ENCODE measurements around the gene CSNK2B.

The CSNK2B gene

GRCh38 chr6:31631209-31631608 lies 34.7 kb upstream of the CSNK2B start:
- H3K27me3 ChIP-seq (ENCODE audit: low read depth) = no peaks in the 10 kb centered on the region
- peaks cover 99% of the 10 kb centered on the region for H3K36me3 ChIP-seq (replicated peaks)
- in situ Hi-C loops (cut with MboI; ENCODE audit: low sequenced_read_pairs) = loop anchor here (25.0 kb wide), 1 partner anchor 1044 kb away; no protein-coding TSS in a partner anchor
- H3K9me3 ChIP-seq = no peaks in the 10 kb centered on the region
- H3K4me3 ChIP-seq = no peak overlapping the region
- no peak for DNase-seq (ENCODE audit: low spot score in 2 of 2)
- no peaks in the 10 kb centered on the region for H3K4me1 ChIP-seq

GRCh38 chr6:31631681-31632278 lies 34.1 kb upstream of the CSNK2B start:
- H3K9me3 ChIP-seq = no peaks in the 10 kb centered on the region
- peaks cover 99% of the 10 kb centered on the region for H3K36me3 ChIP-seq (replicated peaks)
- DNase-seq (ENCODE audit: low spot score in 2 of 2) = no peak
- in situ Hi-C loops (cut with MboI; ENCODE audit: low sequenced_read_pairs) = loop anchor here (25.0 kb wide), 1 partner anchor 1044 kb away; no protein-coding TSS in a partner anchor
- H3K4me1 ChIP-seq = no peaks in the 10 kb centered on the region
- no peaks in the 10 kb centered on the region for H3K27me3 ChIP-seq (ENCODE audit: low read depth)
- H3K4me3 ChIP-seq = no peak overlapping the region

GRCh38 chr6:31632279-31632946 lies 33.5 kb upstream of the CSNK2B start:
- in situ Hi-C loops (cut with MboI; ENCODE audit: low sequenced_read_pairs) = loop anchor here (25.0 kb wide), 1 partner anchor 1045 kb away; no protein-coding TSS in a partner anchor

GRCh38 chr6:31633447-31633846 lies 32.4 kb upstream of the CSNK2B start:
- Histone ChIP-seq H3K4me3 (no peak overlapping the region), H3K4me1 (no peaks in the 10 kb centered on the region), H3K36me3 (replicated peaks) (peaks cover 97% of the 10 kb centered on the region), H3K27me3 (ENCODE audit: low read depth) (no peaks in the 10 kb centered on the region), H3K9me3 (no peaks in the 10 kb centered on the region)
- in situ Hi-C loops (cut with MboI; ENCODE audit: low sequenced_read_pairs) = loop anchor here (25.0 kb wide), 1 partner anchor 1046 kb away; no protein-coding TSS in a partner anchor
- DNase-seq (ENCODE audit: low spot score in 2 of 2) = no peak

More at GRCh38 chr6:31632279-31632946, 33.5 kb upstream of the CSNK2B start:
- Histone ChIP-seq H3K4me3 (no peak overlapping the region), H3K9me3 (no peaks in the 10 kb centered on the region), H3K27me3 (ENCODE audit: low read depth) (no peaks in the 10 kb centered on the region), H3K4me1 (no peaks in the 10 kb centered on the region), H3K36me3 (replicated peaks) (peaks cover 99% of the 10 kb centered on the region)
- no peak for DNase-seq (ENCODE audit: low spot score in 2 of 2)

- Histone ChIP-seq H3K27me3 (ENCODE audit: low read depth) (no peaks in the 10 kb centered on the region), H3K4me1 (no peaks in the 10 kb centered on the region), H3K36me3 (replicated peaks) (peaks cover 94% of the 10 kb centered on the region), H3K9me3 (no peaks in the 10 kb centered on the region), H3K4me3 (no peak overlapping the region)
- DNase-seq (ENCODE audit: low spot score in 2 of 2) = no peak
- in situ Hi-C loops (cut with MboI; ENCODE audit: low sequenced_read_pairs) = loop anchor here (25.0 kb wide), 1 partner anchor 1047 kb away; no protein-coding TSS in a partner anchor
Observed at GRCh38 chr6:31634131-31634530, 31.7 kb upstream of the CSNK2B start.

- no peaks in the 10 kb centered on the region for H3K9me3 ChIP-seq
- no peak for DNase-seq (ENCODE audit: low spot score in 2 of 2)
- no peak overlapping the region for H3K4me3 ChIP-seq
- in situ Hi-C loops (cut with MboI; ENCODE audit: low sequenced_read_pairs) = loop anchor here (25.0 kb wide), 1 partner anchor 1048 kb away; no protein-coding TSS in a partner anchor
- no peaks in the 10 kb centered on the region for H3K27me3 ChIP-seq (ENCODE audit: low read depth)
- peaks cover 95% of the 10 kb centered on the region for H3K36me3 ChIP-seq (replicated peaks)
- no peaks in the 10 kb centered on the region for H3K4me1 ChIP-seq
Observed at GRCh38 chr6:31634969-31635575, 30.8 kb upstream of the CSNK2B start.

GRCh38 chr6:31636698-31637596 lies 28.9 kb upstream of the CSNK2B start:
- Histone ChIP-seq H3K4me3 (no peak overlapping the region), H3K36me3 (replicated peaks) (peaks cover 95% of the 10 kb centered on the region), H3K4me1 (no peaks in the 10 kb centered on the region), H3K27me3 (ENCODE audit: low read depth) (no peaks in the 10 kb centered on the region), H3K9me3 (no peaks in the 10 kb centered on the region)
- in situ Hi-C loops (cut with MboI; ENCODE audit: low sequenced_read_pairs) = loop anchor here (25.0 kb wide), 1 partner anchor 1050 kb away; no protein-coding TSS in a partner anchor
- no peak for DNase-seq (ENCODE audit: low spot score in 2 of 2)

- in situ Hi-C loops (cut with MboI; ENCODE audit: low sequenced_read_pairs) = loop anchor here (25.0 kb wide), 1 partner anchor 1052 kb away; no protein-coding TSS in a partner anchor
- no peaks in the 10 kb centered on the region for H3K9me3 ChIP-seq
- DNase-seq (ENCODE audit: low spot score in 2 of 2) = no peak
- no peak overlapping the region for H3K4me3 ChIP-seq
- H3K36me3 ChIP-seq (replicated peaks) = peaks cover 87% of the 10 kb centered on the region
- no peaks in the 10 kb centered on the region for H3K27me3 ChIP-seq (ENCODE audit: low read depth)
- no peaks in the 10 kb centered on the region for H3K4me1 ChIP-seq
Observed at GRCh38 chr6:31639043-31639442, 26.8 kb upstream of the CSNK2B start.

- H3K4me3 ChIP-seq = no peak overlapping the region
- no peaks in the 10 kb centered on the region for H3K4me1 ChIP-seq
- H3K27me3 ChIP-seq (ENCODE audit: low read depth) = no peaks in the 10 kb centered on the region
- peaks cover 87% of the 10 kb centered on the region for H3K36me3 ChIP-seq (replicated peaks)
- H3K9me3 ChIP-seq = no peaks in the 10 kb centered on the region
- in situ Hi-C loops (cut with MboI; ENCODE audit: low sequenced_read_pairs) = loop anchor here (25.0 kb wide), 1 partner anchor 1052 kb away; no protein-coding TSS in a partner anchor
- no peak for DNase-seq (ENCODE audit: low spot score in 2 of 2)
Observed at GRCh38 chr6:31639449-31639861, 26.4 kb upstream of the CSNK2B start.

GRCh38 chr6:31640612-31641011 lies 25.3 kb upstream of the CSNK2B start:
- Histone ChIP-seq H3K4me1 (no peaks in the 10 kb centered on the region), H3K36me3 (replicated peaks) (peaks cover 87% of the 10 kb centered on the region), H3K27me3 (ENCODE audit: low read depth) (no peaks in the 10 kb centered on the region), H3K9me3 (no peaks in the 10 kb centered on the region), H3K4me3 (no peak overlapping the region)
- in situ Hi-C loops (cut with MboI; ENCODE audit: low sequenced_read_pairs) = loop anchor here (25.0 kb wide), 1 partner anchor 1053 kb away; no protein-coding TSS in a partner anchor
- no peak for DNase-seq (ENCODE audit: low spot score in 2 of 2)

GRCh38 chr6:31641370-31641769 lies 24.5 kb upstream of the CSNK2B start:
- Histone ChIP-seq H3K4me3 (no peak overlapping the region), H3K4me1 (no peaks in the 10 kb centered on the region), H3K27me3 (ENCODE audit: low read depth) (no peaks in the 10 kb centered on the region), H3K9me3 (no peaks in the 10 kb centered on the region), H3K36me3 (replicated peaks) (peaks cover 85% of the 10 kb centered on the region)
- no peak for DNase-seq (ENCODE audit: low spot score in 2 of 2)
- in situ Hi-C loops (cut with MboI; ENCODE audit: low sequenced_read_pairs) = loop anchor here (25.0 kb wide), 1 partner anchor 1054 kb away; no protein-coding TSS in a partner anchor

GRCh38 chr6:31642798-31643570 lies 22.9 kb upstream of the CSNK2B start:
- no peaks in the 10 kb centered on the region for H3K9me3 ChIP-seq
- no peak overlapping the region for H3K4me3 ChIP-seq
- H3K4me1 ChIP-seq = no peaks in the 10 kb centered on the region
- in situ Hi-C loops (cut with MboI; ENCODE audit: low sequenced_read_pairs) = loop anchor here (25.0 kb wide), 1 partner anchor 1056 kb away; no protein-coding TSS in a partner anchor
- DNase-seq (ENCODE audit: low spot score in 2 of 2) = no peak
- H3K27me3 ChIP-seq (ENCODE audit: low read depth) = no peaks in the 10 kb centered on the region
- H3K36me3 ChIP-seq (replicated peaks) = peaks cover 83% of the 10 kb centered on the region
